Hematopoietic multipotent progenitor cell (in vitro differentiated cells): ENCODE data around the gene ISOC1. TPM values are rescaled to one million over a fixed set of nuclear protein-coding genes. Genes with fewer than 3 reads are reported as not detected.

ENCODE experiments used
- DNase-seq, 3 donors: peaks; one replicate each; pipeline ENCODE4 v3.0.0-alpha.2; 2011 to 2015; ENCODE audit warnings: low read depth in 2 of 3, low spot score in 2 of 3
- small RNA-seq: library from RNA; depleted of rRNA; stranded (forward); fragments of <200 nt; gene quantifications from one replicate; pipeline ENCODE3, GENCODE V24; 2012
- total RNA-seq: library from RNA; depleted of rRNA; stranded (reverse); fragments of >200 nt; gene quantifications from one replicate; pipeline ENCODE4 v1.2.3, GENCODE V29; 2012

The ISOC1 gene
- total RNA-seq, 1 donor = 15.3 TPM

- DNase-seq = no peak
Observed at GRCh38 chr5:129124608-129125007, 30.1 kb downstream of the ISOC1 start.

GRCh38 chr5:129125819-129126218 lies 31.3 kb downstream of the ISOC1 start:
- peak in 2 of 3 donors; percentile 22 to 44 for DNase-seq

DNA sequence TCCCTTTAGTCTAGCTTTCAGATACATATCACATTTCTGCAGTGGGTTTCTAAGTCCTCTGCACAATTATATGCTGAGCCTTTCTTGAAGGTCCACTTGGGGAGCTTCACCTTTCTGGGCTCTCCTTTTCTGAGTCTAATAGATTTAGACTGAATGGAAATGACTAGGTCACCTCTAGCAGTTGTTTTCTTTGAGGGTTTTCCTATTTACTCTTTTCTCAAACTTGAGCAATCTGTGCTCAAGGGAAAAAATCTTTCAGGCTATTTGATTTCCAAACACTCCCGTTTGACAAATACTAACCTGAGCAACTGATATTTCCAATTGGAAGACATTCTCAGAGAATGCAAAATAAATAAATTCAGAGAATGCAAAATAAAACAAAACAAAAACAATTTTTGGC lies 39.0 kb downstream of the ISOC1 start:
- DNase-seq = no peak

- peak in 2 of 3 donors; percentile 24 to 54 for DNase-seq
Observed at GRCh38 chr5:129135633-129136032, 41.1 kb downstream of the ISOC1 start.

DNA sequence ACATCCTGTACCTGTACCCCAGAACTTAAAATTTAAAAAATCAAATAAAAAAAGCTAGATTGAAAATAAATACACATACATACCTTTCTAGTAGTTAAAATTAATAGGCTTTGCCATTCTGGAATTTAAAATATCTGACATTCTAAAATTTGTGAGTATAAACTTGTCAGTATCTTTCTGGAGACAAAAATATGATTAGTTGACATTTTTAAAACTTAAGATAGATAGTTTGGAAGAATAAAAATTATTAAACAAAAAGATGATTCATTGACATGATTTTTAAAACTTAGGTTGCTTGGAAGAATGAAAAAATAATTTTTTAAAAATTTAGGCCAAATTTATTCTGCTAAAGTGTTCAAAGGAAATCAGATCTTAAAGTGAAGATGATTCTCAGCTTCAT lies 43.1 kb downstream of the ISOC1 start:
- no peak for DNase-seq

GRCh38 chr5:129141078-129141477 lies 46.5 kb downstream of the ISOC1 start:
- DNase-seq = no peak

- no peak for DNase-seq
Observed at GRCh38 chr5:129141696-129142095, 47.1 kb downstream of the ISOC1 start.

- DNase-seq = no peak
Observed at GRCh38 chr5:129155876-129156275, 61.3 kb downstream of the ISOC1 start.

GRCh38 chr5:129161830-129162229 lies 67.3 kb downstream of the ISOC1 start:
- no peak for DNase-seq

Small RNAs within 50 kb of the gene (small RNA-seq; reads per million reads assigned to genes)
- not detected for gene MIR4633

Other genes starting within 250 kb of the ISOC1 start
- gene SLC27A6, start 129.3 kb upstream of the ISOC1 start, total RNA-seq = 0.54 TPM